Ectodermal cell (in vitro differentiated cells): ENCODE results near the gene NPIPA1.
A peak's percentile ranks its signal among the peaks of the same experiment; 100 is the strongest.
"Not testable (repeated sequence)": the region's sequence is repeated elsewhere in the genome, so short reads cannot be mapped to it uniquely, and the experiment has no call there.

Experiments used
- H3K27ac ChIP-seq: 2 replicates; pipeline ENCODE4 v1.7.0; 2013; ENCODE audit warnings: mild to moderate bottlenecking, low read depth, low read length; ENCODE audit not compliant: insufficient read depth, poor library complexity, severe bottlenecking
- H3K27me3 ChIP-seq: 2 replicates; pipeline ENCODE4 v1.7.0; 2013; ENCODE audit warnings: mild to moderate bottlenecking, low read length; ENCODE audit not compliant: insufficient read depth, control insufficient read depth, poor library complexity, severe bottlenecking
- H3K36me3 ChIP-seq: one replicate; pipeline ENCODE4 v1.7.0; 2013; ENCODE audit warnings: low read length; ENCODE audit not compliant: control insufficient read depth, insufficient read depth
- H3K4me1 ChIP-seq: one replicate; pipeline ENCODE4 v1.7.0; 2013; ENCODE audit warnings: low read length; ENCODE audit not compliant: control insufficient read depth, insufficient read depth
- H3K4me3 ChIP-seq: 2 replicates; pipeline ENCODE4 v1.7.0; 2013; ENCODE audit warnings: low read depth, low read length, control low read depth; ENCODE audit not compliant: insufficient read depth
- H3K9me3 ChIP-seq: 2 replicates; pipeline ENCODE4 v1.7.0; 2013; ENCODE audit warnings: mild to moderate bottlenecking, low read length, moderate library complexity; ENCODE audit not compliant: control insufficient read depth
- WGBS, 2 experiments: methylation state at CpG; one replicate each; pipeline ENCODE4 v1.1.7; 2013; ENCODE audit warnings: missing lambda C conversion rate in 2 of 2; 5-methylcytosine and 5-hydroxymethylcytosine counted together

NPIPA1 gene

GRCh38 chr16:14963281-14964173 is 26.3 kb downstream of the NPIPA1 start:
- Histone ChIP-seq H3K36me3 (no peaks in the 10 kb centered on the region), H3K4me1 (no peaks in the 10 kb centered on the region), H3K27ac (no peak overlapping the region), H3K9me3 (no peaks in the 10 kb centered on the region), H3K4me3 (no peak overlapping the region), H3K27me3 (no peaks in the 10 kb centered on the region)
- WGBS, 2 experiments, result 79 to 81% methylated on average over 8 of the region's 8 CpGs

- Histone ChIP-seq H3K27me3 (no peaks in the 10 kb centered on the region), H3K36me3 (no peaks in the 10 kb centered on the region), H3K27ac (no peak overlapping the region), H3K9me3 (no peaks in the 10 kb centered on the region), H3K4me1 (no peaks in the 10 kb centered on the region), H3K4me3 (no peak overlapping the region)
- 92% methylated on average over 17 of the region's 17 CpGs for WGBS, 2 experiments
These were observed 28.1 kb downstream of the NPIPA1 start for GRCh38 chr16:14965328-14965727.

GRCh38 chr16:14969795-14970194 is 32.6 kb downstream of the NPIPA1 start:
- not testable (repeated sequence) for H3K4me3 ChIP-seq, H3K27me3 ChIP-seq, H3K27ac ChIP-seq, H3K36me3 ChIP-seq, H3K9me3 ChIP-seq, H3K4me1 ChIP-seq
- 92 to 94% methylated on average over 3 of the region's 3 CpGs for WGBS, 2 experiments

- 93 to 94% methylated on average over 11 to 12 of the region's 12 CpGs for WGBS, 2 experiments
These were observed 34.5 kb downstream of the NPIPA1 start for GRCh38 chr16:14971621-14972228.

GRCh38 chr16:14973785-14974322 is 36.6 kb downstream of the NPIPA1 start:
- not testable (repeated sequence) for H3K4me1 ChIP-seq, H3K36me3 ChIP-seq, H3K9me3 ChIP-seq, H3K27ac ChIP-seq, H3K27me3 ChIP-seq
- H3K4me3 ChIP-seq, result peak overlapping the region; percentile 97
- 76 to 86% methylated on average over 11 of the region's 14 CpGs for WGBS, 2 experiments

More at GRCh38 chr16:14971621-14972228, 34.5 kb downstream of the NPIPA1 start:
- not testable (repeated sequence) for H3K4me1 ChIP-seq, H3K36me3 ChIP-seq, H3K4me3 ChIP-seq, H3K9me3 ChIP-seq, H3K27me3 ChIP-seq, H3K27ac ChIP-seq

- 0 to 1% methylated on average over 5 of the region's 7 CpGs for WGBS, 2 experiments
These were observed 37.0 kb downstream of the NPIPA1 start for GRCh38 chr16:14974331-14974655.

GRCh38 chr16:14974656-14975417 is 37.6 kb downstream of the NPIPA1 start, which contains the start of gene PDXDC1:
Gene PDXDC1 (plus strand): TSS chr16:14975026. CDS start chr16:14975200, 174 bp downstream.
- not testable (repeated sequence) for H3K9me3 ChIP-seq, H3K4me1 ChIP-seq, H3K36me3 ChIP-seq, H3K27me3 ChIP-seq
- WGBS, 2 experiments, result 0 to 1% methylated on average over 70 to 71 of the region's 74 CpGs
- Histone ChIP-seq H3K27ac (peak within 1 kb of the TSS; percentile 75), H3K4me3 (peak within 1 kb of the TSS; percentile 97)

More at GRCh38 chr16:14974331-14974655, 37.0 kb downstream of the NPIPA1 start:
- H3K36me3 ChIP-seq, H3K27ac ChIP-seq, H3K9me3 ChIP-seq, H3K27me3 ChIP-seq, H3K4me1 ChIP-seq: not testable (repeated sequence)
- H3K4me3 ChIP-seq, result peak overlapping the region; percentile 97

- H3K4me1 ChIP-seq, H3K27ac ChIP-seq, H3K9me3 ChIP-seq, H3K36me3 ChIP-seq, H3K27me3 ChIP-seq: not testable (repeated sequence)
- 2 to 3% methylated on average over 46 to 47 of the region's 47 CpGs for WGBS, 2 experiments
- H3K4me3 ChIP-seq, result peak overlapping the region; percentile 97
These were observed 38.4 kb downstream of the NPIPA1 start for GRCh38 chr16:14975418-14976194.

GRCh38 chr16:14976971-14977736 is 39.9 kb downstream of the NPIPA1 start:
- not testable (repeated sequence) for H3K27me3 ChIP-seq, H3K4me3 ChIP-seq, H3K4me1 ChIP-seq, H3K27ac ChIP-seq, H3K36me3 ChIP-seq, H3K9me3 ChIP-seq
- 83 to 90% methylated on average over 8 to 9 of the region's 16 CpGs for WGBS, 2 experiments
